Adipocyte (in vitro differentiated cells): ENCODE results near the gene KISS1R.
A peak's percentile ranks its signal among the peaks of the same experiment; 100 is the strongest.

Experiments
- DNase-seq: peaks from one replicate; pipeline ENCODE4 v3.0.0-alpha.2; 2015; ENCODE audit warnings: low read depth
- H3K27me3 ChIP-seq: replicated peaks from 2 replicates; pipeline ENCODE4 v1.7.0; 2013; ENCODE audit warnings: mild to moderate bottlenecking, low read length, moderate library complexity; ENCODE audit not compliant: control insufficient read depth, insufficient read depth
- H3K36me3 ChIP-seq: 2 replicates; pipeline ENCODE4 v1.7.0; 2013; ENCODE audit warnings: low read length, mild to moderate bottlenecking, moderate library complexity; ENCODE audit not compliant: control insufficient read depth, insufficient read depth, severe bottlenecking
- H3K4me1 ChIP-seq: 2 replicates; pipeline ENCODE4 v1.7.0; 2013; ENCODE audit warnings: mild to moderate bottlenecking, low read length, moderate library complexity; ENCODE audit not compliant: control insufficient read depth, insufficient read depth
- H3K4me3 ChIP-seq: 2 replicates; pipeline ENCODE4 v1.7.0; 2013; ENCODE audit warnings: mild to moderate bottlenecking, low read length, moderate library complexity
- H3K9ac ChIP-seq: 2 replicates; pipeline ENCODE4 v1.7.0; 2013; ENCODE audit warnings: mild to moderate bottlenecking, low read length, moderate library complexity
- H3K9me3 ChIP-seq: 2 replicates; pipeline ENCODE4 v1.7.0; 2013; ENCODE audit warnings: mild to moderate bottlenecking, low read length, moderate library complexity; ENCODE audit not compliant: control insufficient read depth

KISS1R gene

GRCh38 chr19:892894-893689 is 24.0 kb upstream of the KISS1R start, which contains the start of the genes MED16 and RNU6-9:
Gene MED16, minus strand, starts transcription at chr19:893187. Its CDS starts 2,056 bp downstream, at chr19:891131.
Gene RNU6-9, plus strand, starts transcription at chr19:893484.
- H3K36me3 ChIP-seq = peaks cover 13% of the 10 kb centered on the region
- H3K4me3 ChIP-seq = peak within 1 kb of the TSS; percentile 89
- no peaks in the 10 kb centered on the region for H3K9me3 ChIP-seq
- peak; percentile 98 for DNase-seq
- H3K27me3 ChIP-seq = no peaks in the 10 kb centered on the region
- H3K9ac ChIP-seq = peak within 1 kb of the TSS; percentile 87
- H3K4me1 ChIP-seq = no peaks in the 10 kb centered on the region

DNA sequence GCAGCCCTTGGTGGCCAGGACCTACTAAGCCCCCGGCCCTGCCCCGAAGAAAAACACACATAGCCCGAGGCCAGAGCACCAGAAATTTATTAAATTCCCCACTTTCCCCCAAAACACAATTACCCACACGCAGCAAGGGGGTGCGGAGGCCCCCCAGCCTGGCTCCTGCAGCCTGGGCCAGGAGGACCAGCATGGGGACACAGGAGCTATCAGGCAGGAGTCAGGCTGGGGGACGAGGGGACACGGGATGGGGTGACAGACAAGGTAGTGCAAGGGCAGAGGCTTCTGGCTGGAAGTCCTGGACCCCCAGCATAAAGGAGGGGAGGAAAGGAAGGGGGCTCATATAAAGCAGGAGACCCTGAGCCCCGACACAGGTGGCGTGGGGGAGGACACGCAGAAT is 20.7 kb upstream of the KISS1R start:
- no peak for DNase-seq
- Histone ChIP-seq H3K4me1 (no peaks in the 10 kb centered on the region), H3K27me3 (no peaks in the 10 kb centered on the region), H3K9me3 (no peaks in the 10 kb centered on the region), H3K36me3 (no peaks in the 10 kb centered on the region), H3K4me3 (no peak overlapping the region), H3K9ac (no peak overlapping the region)

DNA sequence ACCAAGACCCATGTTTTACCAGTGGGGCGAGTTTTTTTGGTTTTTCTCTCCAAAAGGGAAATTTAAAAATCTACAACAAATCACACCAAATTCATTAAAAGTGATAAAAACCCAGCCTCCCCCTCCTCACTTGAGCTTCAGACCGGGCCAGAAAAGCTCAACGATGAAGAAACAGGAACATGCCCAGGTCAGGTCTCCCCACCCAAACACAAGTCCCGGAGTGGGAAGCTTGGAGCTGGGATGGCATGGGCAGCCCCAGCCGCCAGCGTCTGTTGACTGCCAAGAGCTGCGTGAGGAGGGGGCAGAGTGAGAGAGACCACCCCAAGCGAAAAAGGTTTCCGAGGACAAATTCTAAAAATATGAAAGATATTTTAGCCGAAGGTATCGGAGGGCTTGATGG is 20.1 kb upstream of the KISS1R start:
- H3K9ac ChIP-seq = no peak overlapping the region
- no peaks in the 10 kb centered on the region for H3K27me3 ChIP-seq
- H3K4me3 ChIP-seq = no peak overlapping the region
- DNase-seq = no peak
- no peaks in the 10 kb centered on the region for H3K4me1 ChIP-seq
- no peaks in the 10 kb centered on the region for H3K36me3 ChIP-seq
- H3K9me3 ChIP-seq = no peaks in the 10 kb centered on the region

- Histone ChIP-seq H3K9me3 (no peaks in the 10 kb centered on the region), H3K9ac (no peak overlapping the region), H3K27me3 (no peaks in the 10 kb centered on the region), H3K4me3 (no peak overlapping the region), H3K36me3 (no peaks in the 10 kb centered on the region), H3K4me1 (no peaks in the 10 kb centered on the region)
- no peak for DNase-seq
These were observed 19.6 kb upstream of the KISS1R start for GRCh38 chr19:897442-898039.

- DNase-seq = no peak
- Histone ChIP-seq H3K27me3 (no peaks in the 10 kb centered on the region), H3K9ac (no peak overlapping the region), H3K36me3 (no peaks in the 10 kb centered on the region), H3K4me3 (no peak overlapping the region), H3K9me3 (no peaks in the 10 kb centered on the region), H3K4me1 (no peaks in the 10 kb centered on the region)
These were observed 18.5 kb upstream of the KISS1R start for GRCh38 chr19:898663-899062.

- Histone ChIP-seq H3K4me3 (no peak overlapping the region), H3K4me1 (no peaks in the 10 kb centered on the region), H3K9me3 (no peaks in the 10 kb centered on the region), H3K36me3 (no peaks in the 10 kb centered on the region), H3K27me3 (no peaks in the 10 kb centered on the region), H3K9ac (no peak overlapping the region)
- DNase-seq = no peak
These were observed 17.6 kb upstream of the KISS1R start for GRCh38 chr19:899336-900042.

- Histone ChIP-seq H3K27me3 (no peaks in the 10 kb centered on the region), H3K9ac (no peak overlapping the region), H3K9me3 (no peaks in the 10 kb centered on the region), H3K4me1 (no peaks in the 10 kb centered on the region), H3K4me3 (no peak overlapping the region), H3K36me3 (no peaks in the 10 kb centered on the region)
- DNase-seq = no peak
These were observed 17.2 kb upstream of the KISS1R start for GRCh38 chr19:900043-900301.

GRCh38 chr19:900302-901111 is 16.6 kb upstream of the KISS1R start:
- DNase-seq = no peak
- H3K4me1 ChIP-seq = no peaks in the 10 kb centered on the region
- H3K27me3 ChIP-seq = no peaks in the 10 kb centered on the region
- H3K4me3 ChIP-seq = no peak overlapping the region
- no peaks in the 10 kb centered on the region for H3K9me3 ChIP-seq
- H3K9ac ChIP-seq = no peak overlapping the region
- no peaks in the 10 kb centered on the region for H3K36me3 ChIP-seq

GRCh38 chr19:901216-902092 is 15.7 kb upstream of the KISS1R start:
- no peaks in the 10 kb centered on the region for H3K9me3 ChIP-seq
- no peak overlapping the region for H3K4me3 ChIP-seq
- no peak for DNase-seq
- H3K4me1 ChIP-seq = no peaks in the 10 kb centered on the region
- no peaks in the 10 kb centered on the region for H3K27me3 ChIP-seq
- no peaks in the 10 kb centered on the region for H3K36me3 ChIP-seq
- H3K9ac ChIP-seq = no peak overlapping the region

- no peak overlapping the region for H3K4me3 ChIP-seq
These were observed 15.1 kb upstream of the KISS1R start for GRCh38 chr19:902093-902370.

More at GRCh38 chr19:902093-902370, 15.1 kb upstream of the KISS1R start:
- no peaks in the 10 kb centered on the region for H3K4me1 ChIP-seq
- no peaks in the 10 kb centered on the region for H3K27me3 ChIP-seq
- DNase-seq = no peak
- no peak overlapping the region for H3K9ac ChIP-seq
- no peaks in the 10 kb centered on the region for H3K9me3 ChIP-seq
- no peaks in the 10 kb centered on the region for H3K36me3 ChIP-seq
